ENCODE results near the gene SLX9.
"Not testable (repeated sequence)": the region's sequence is repeated elsewhere in the genome, so short reads cannot be mapped to it uniquely, and the experiment has no call there.

The SLX9 gene

DNA sequence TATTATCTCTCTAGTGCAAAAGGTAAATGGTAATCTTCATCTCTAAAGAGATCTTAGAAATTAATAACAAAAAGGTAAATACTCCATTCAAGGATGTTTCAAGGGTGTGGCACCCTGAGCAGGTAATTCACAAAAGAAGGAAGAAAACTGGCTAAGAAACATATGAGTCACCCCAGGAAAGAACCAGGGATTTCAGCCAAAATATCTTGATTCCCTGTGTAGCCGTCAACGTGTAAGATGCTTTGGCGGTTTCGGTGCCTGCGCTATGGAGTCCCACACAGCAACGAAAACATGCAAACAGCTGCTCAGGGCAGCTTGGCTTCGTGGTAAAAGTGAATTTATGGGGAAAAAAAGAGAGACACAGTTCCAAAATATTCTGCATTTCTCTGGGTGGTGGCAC, 22.9 kb upstream of the SLX9 start:
- no peak for ATAC-seq

DNA sequence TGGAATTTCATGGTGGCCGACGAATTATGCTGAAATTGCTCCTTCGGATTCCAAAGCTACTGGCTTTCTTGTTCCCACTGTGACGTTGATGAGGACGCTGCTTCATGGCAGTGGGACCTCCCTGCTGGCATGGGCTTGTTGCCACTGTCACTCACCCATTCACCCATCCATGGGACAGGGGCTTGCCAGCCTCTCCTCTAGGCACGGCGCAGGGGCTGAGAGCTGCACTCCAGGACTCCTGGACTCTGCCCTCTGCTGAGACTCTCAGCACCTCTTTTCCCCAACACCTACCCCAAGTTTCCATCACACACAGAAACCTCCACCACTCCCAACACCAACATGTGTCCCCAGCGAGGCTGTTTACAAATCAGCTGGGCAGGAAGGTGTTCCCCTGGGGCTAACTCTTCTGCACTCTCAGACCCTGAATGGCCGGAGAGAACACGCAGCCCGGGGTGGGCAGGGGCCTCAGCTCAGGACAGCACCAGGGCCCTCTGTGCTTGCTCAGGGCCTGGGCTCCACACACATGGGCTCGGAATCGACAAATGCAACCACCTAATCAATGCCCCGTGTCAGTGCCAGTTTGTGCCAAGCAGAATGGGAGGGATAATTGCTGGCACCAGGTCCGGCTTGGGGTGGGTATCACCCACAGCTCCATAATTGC, 22.3 kb upstream of the SLX9 start:
- no peak for ATAC-seq

DNA sequence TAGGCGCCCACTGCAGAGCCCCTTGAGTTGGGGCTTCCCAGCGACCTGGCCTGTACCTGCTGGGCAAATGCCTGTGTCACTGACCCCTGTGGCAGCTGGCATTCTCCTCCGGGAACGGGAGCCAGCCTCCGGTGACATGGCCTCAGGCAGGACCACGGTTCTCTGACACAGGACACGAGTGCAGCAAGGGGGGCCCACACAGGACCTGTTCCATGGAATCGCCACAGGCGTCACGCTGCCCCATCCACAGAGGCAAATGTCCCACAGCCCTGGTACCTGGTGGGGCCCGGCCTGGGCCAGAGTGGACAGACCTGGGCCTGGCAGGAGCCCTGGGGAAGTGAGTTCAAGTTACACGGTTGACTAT, 21.7 kb upstream of the SLX9 start:
- ATAC-seq, result no peak

DNA sequence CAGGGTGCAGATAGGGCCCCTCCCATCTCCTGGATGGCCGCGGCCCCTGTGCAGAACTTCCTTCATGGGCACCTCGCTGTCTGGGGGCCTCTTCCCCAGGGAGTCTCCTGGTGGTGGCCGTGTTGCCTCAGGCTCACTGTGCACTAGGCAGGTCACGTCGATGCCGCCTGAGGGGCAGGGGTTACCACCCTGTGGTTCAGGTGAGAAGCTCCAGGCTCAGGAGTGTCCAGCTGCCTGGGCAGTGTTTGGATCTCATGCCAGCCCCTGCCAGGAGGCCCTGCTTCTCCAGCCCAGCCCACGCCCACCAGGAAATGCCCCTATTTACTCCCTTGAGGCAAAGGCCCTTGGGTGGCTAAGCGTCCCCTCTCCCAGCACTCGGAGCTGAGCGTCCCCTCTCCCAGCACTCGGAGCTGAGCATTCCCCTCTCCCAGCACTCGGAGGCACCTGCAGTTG, 21.2 kb upstream of the SLX9 start:
- no peak for ATAC-seq

DNA sequence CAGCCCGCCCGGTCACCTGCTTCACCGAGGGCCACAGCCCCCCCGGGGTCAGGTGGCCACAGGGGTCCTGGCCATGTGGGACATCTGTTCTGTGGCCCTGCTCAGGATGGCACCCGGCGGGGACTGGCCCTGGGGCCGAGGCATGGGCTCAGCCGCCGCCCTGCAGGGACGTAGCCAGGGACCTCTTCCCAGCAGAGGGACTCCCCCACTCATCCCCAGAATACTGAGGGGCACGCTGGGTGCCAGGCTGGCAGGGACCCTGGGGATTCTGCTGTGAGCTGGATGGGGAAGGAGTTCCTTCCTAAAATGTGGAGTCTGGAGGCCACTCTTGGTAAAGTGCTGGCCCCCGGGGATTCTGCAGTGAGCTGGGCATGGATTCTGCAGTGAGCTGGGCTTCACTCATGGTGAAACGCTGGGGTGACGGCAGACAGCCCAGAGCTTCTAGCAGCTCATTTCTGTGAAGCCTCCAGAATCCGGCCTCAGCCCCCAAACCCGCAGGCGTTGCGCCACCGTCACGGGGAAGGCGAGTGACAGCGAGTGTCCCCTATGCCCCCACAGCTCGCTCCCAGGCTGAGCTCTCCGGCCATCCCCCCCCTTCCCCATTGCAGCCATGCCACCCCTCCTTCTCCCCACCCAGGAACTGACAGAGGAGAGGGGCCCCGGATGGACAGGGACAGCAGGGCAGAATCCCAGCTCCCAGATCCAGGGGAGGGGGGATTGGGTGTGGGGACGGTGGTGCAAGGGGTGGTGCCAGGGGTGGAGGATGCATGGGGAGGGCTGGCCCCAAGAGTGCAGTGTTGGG, 20.5 kb upstream of the SLX9 start:
- ATAC-seq, result peak; percentile 7 to 9

DNA sequence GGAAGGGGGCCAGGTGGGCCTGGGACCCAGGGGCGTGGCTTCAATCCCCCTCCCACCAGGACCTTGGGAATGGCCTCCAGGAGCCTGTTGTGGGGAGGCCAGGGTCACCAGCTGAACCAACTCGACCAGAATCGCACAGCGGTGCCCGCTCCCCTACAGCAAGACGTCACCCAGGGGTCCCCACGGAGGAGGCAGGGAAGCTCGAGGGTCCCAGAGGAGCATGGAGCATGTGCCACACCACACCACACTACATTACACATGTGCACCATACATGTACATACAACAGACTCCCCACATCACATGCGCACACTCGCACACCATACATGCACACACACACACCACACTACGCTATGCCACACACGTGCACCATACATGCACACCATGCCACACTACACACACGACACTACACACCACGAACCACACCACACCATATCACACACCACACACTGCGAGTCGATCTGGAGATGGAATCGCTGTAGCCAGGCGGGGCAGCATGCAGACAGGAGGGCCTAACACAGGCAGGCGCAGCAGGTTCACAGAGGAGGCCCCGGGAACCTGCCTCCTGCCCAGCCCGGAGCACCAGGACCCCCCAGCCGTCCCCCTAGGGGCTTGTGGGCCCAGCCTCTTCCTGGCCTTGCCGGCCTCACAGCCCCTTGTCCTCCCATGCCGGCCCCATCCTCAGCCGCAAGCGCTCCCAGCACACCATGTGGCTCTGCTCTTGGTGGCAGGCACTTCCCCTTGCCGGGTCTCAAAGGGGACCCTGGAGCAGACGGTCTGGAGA, 19.7 kb upstream of the SLX9 start:
- peak; percentile 24 to 30 for ATAC-seq

- ATAC-seq, result peak; percentile 79
Measured at GRCh38 chr21:44920694-44921604, 18.9 kb upstream of the SLX9 start, which contains the start of gene ITGB2. Gene ITGB2 (minus strand): TSS chr21:44920899. CDS start chr21:44910782, 10,117 bp downstream.

- no peak for ATAC-seq
Measured at GRCh38 chr21:44921928-44922327, 17.9 kb upstream of the SLX9 start.

- no peak for ATAC-seq
Measured at GRCh38 chr21:44923480-44924084, 16.2 kb upstream of the SLX9 start.

- peak in 1 of 2 donors; percentile 5 for ATAC-seq
Measured at GRCh38 chr21:44924606-44925377, 15.0 kb upstream of the SLX9 start.

- no peak for ATAC-seq
Measured at GRCh38 chr21:44925378-44925755, 14.5 kb upstream of the SLX9 start.

- ATAC-seq, result peak; percentile 9 to 14
Measured at GRCh38 chr21:44926331-44927101, 13.3 kb upstream of the SLX9 start.

DNA sequence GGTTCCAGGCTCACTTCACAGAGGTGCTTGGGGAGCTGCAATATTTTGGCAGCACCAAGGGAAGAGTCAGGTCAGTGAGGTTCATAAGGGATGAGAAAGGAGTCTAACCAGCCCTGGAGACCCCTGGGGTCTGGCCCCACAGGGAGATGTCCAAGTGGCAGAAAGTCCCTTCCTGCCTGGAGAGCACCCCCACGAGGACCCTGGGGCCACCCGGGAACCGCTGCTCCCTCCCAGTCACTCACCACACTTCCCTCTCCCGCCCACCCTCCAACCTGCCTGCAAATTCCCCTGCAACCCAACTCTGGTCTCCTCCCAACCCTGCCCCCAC, 12.6 kb upstream of the SLX9 start:
- ATAC-seq, result no peak

- peak; percentile 80 to 82 for ATAC-seq
Measured at GRCh38 chr21:44927587-44928461, 12.0 kb upstream of the SLX9 start.

DNA sequence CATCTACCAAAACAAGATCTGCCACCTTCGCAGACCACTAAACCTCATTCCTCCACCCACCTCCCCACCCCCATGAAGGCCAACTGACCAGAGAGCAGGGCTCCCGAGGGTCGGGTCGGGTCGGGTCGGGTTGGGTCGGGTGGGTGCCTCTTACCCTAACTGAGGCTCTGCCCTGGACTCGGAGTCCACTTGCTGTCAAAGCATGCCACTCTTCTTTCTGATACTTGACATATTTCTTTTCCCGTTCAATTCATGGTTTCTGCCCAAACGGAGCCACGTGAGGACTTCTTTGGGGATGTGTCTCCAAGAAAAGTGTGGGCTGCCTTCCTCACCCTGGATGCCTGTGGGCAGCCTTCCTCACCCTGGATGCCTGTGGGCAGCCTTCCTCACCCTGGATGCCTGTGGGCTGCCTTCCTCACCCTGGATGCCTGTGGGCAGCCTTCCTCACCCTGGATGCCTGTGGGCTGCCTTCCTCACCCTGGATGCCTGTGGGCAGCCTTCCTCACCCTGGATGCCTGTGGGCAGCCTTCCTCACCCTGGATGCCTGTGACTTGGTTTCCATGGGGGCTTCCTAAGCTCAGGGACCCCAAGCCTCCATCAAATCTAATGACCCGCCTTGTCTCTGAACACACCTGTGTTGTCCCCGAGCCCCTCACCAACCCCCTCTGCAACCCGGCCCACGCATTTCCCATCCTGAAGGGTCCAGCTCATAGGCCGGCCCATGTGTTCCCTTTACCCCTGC, 11.2 kb upstream of the SLX9 start:
- ATAC-seq, result not testable (repeated sequence)

DNA sequence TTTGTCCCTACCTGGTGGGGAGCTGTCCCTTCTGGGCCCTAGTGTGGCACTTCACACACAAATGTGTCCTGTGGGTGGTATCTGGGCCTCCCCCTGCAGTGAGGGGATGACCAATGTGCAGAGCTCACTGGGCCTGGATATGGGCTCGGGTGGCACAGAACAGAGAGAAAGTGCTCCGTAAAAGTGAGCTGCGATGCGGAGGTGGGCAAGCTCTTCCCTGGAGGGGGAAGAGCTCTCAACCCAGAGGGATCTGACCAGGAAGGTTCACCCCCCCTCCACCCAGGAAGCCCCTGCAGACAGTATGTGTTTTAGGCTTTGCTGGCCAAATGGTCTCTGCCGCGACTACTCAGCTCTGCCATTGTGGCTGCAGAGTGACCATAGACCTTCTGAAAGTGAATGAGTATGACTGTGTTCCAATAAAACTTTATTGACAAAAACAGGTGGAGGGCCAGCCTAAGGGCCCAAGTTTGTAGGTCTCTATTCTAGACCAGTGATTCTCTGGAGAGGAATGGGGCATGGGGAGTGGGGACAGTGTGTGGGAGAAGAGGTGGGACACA, 10.5 kb upstream of the SLX9 start:
- no peak for ATAC-seq

DNA sequence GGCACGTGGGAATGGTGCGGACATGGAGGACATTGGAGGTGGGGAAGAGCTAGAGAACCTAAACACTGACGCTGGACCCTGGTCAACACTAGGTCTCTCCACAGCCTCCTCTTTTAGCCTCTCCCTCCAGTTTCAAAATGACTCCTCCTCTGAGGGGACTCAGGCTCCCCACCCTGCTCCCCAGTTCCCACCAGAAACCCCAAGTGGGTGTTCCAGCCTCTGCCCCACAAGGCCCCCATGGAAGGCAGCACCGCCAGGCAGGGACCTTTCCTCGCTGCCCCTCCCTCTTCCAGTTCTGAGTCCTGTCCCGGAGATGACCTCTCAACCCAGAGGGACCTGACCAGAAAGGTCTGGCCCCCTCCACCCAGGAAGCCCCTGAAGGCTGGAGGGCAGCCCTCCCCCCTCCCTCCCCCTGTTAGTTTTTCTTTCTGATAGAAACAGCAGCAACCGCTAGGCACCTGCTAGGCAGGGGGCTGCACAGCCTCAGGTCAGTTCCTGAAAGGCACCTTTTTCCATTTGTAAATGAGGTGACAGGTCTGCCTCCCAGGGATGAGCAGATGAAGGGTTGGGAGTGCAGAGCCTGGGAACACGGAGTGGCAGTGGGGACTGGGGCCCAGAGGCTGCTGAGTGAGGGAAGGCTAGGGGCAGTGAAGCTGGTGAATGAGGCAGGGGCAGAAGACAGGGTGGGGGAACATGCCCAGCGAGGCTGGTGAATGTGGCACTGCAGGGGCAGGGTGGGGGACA, 9.9 kb upstream of the SLX9 start:
- no peak for ATAC-seq

Data from activated CD4-positive, CD25-positive, alpha-beta regulatory T cell treated with anti-CD3 and anti-CD28 coated beads, Interleukin-2, amount 50 U/mL, for 24 hours (primary cell).